ENCODE data around the gene SLC25A22.
A peak's percentile ranks its signal among the peaks of the same experiment; 100 is the strongest.

SLC25A22 gene

GRCh38 chr11:770642-771616 is 27.2 kb downstream of the SLC25A22 start:
- DNase-seq = no peak

GRCh38 chr11:769887-770641 is 28.0 kb downstream of the SLC25A22 start:
- no peak for DNase-seq

GRCh38 chr11:767238-767637 is 30.8 kb downstream of the SLC25A22 start:
- DNase-seq = no peak

- no peak for DNase-seq
These were observed 31.2 kb downstream of the SLC25A22 start for GRCh38 chr11:766936-767210.

- no peak for DNase-seq
These were observed 31.8 kb downstream of the SLC25A22 start for GRCh38 chr11:766106-766935.

- no peak for DNase-seq
These were observed 32.3 kb downstream of the SLC25A22 start for GRCh38 chr11:765802-766091.

GRCh38 chr11:765025-765801 is 32.9 kb downstream of the SLC25A22 start:
- no peak for DNase-seq

- no peak for DNase-seq
These were observed 33.6 kb downstream of the SLC25A22 start for GRCh38 chr11:764322-765024.

GRCh38 chr11:763549-764321 is 34.3 kb downstream of the SLC25A22 start:
- no peak for DNase-seq

- DNase-seq = peak in 1 of 2 experiments; percentile 32
These were observed 35.0 kb downstream of the SLC25A22 start for GRCh38 chr11:763073-763463.

- DNase-seq = peak; percentile 18 to 29
These were observed 35.5 kb downstream of the SLC25A22 start for GRCh38 chr11:762421-763072.

- no peak for DNase-seq
These were observed 36.5 kb downstream of the SLC25A22 start for GRCh38 chr11:761526-762108.

GRCh38 chr11:760236-760635 is 37.8 kb downstream of the SLC25A22 start:
- no peak for DNase-seq

- no peak for DNase-seq
These were observed 48.4 kb downstream of the SLC25A22 start for GRCh38 chr11:749731-750130.

- no peak for DNase-seq
These were observed 50.1 kb downstream of the SLC25A22 start for GRCh38 chr11:748007-748359.

GRCh38 chr11:747158-748006 is 50.7 kb downstream of the SLC25A22 start, which contains the start of gene TALDO1:
Gene TALDO1 (plus strand): TSS chr11:747464. CDS start chr11:747482, 18 bp downstream.
- DNase-seq = peak; percentile 77 to 96

GRCh38 chr11:746289-747157 is 51.6 kb downstream of the SLC25A22 start:
- no peak for DNase-seq

GRCh38 chr11:745428-745827 is 52.7 kb downstream of the SLC25A22 start:
- DNase-seq = no peak

All from NCI-H187 (cell line).